ENCODE measurements around the gene CAPN13. TPM values are rescaled to one million over a fixed set of nuclear protein-coding genes. Genes with fewer than 3 reads are reported as not detected.

Gene CAPN13
- total RNA-seq, 1 experiment from 2014 or later = not detected

- Histone ChIP-seq H3K9me3 (ENCODE audit: control insufficient read depth, insufficient read depth, low read depth, low read length) (no peaks in the 10 kb centered on the region), H3K36me3 (ENCODE audit: control insufficient read depth, insufficient read depth, low read length) (no peaks in the 10 kb centered on the region), H3K27me3 (ENCODE audit: control insufficient read depth, insufficient read depth, low read length) (0 out of 2 replicates have a peak, but pooled peaks cover 2% of the 10 kb centered on the region), H3K4me1 (ENCODE audit: control insufficient read depth, insufficient read depth, low read length) (no peaks in the 10 kb centered on the region), H3K27ac (ENCODE audit: low read length) (no peak overlapping the region), H3K4me3 (ENCODE audit: low read depth in 2 of 2, low read length in 2 of 2) (no peak overlapping the region)
- POLR2A ChIA-PET = no interaction called here
- TF ChIP-seq SIN3A (IDR thresholded peaks at IDR 0.05; ENCODE audit: borderline replicate concordance, insufficient read depth, low read depth, low read length) (no peak), REST (IDR thresholded peaks at IDR 0.05; ENCODE audit: insufficient read depth in 1 of 2, low read depth in 2 of 2, low read length in 1 of 2) (no peak), POLR2AphosphoS5 (IDR thresholded peaks at IDR 0.05; ENCODE audit: low read depth, low read length) (no peak), TCF7L2 (IDR thresholded peaks at IDR 0.05; ENCODE audit: low read depth, low read length) (no peak)
- in situ Hi-C loops (cut with HindIII; ENCODE audit: low pct_unique_long_range_greater_than_20kb, low sequenced_read_pairs) (no loop called here), intact Hi-C loops (cut with micrococcal nuclease; ENCODE audit: unreplicated experiment) (no loop called here)
- CTCF ChIA-PET = no interaction called here
- BruUV-seq (replicated peaks) = no TSS peak
- DNase-seq (ENCODE audit: low read depth, low spot score) (no peak), ATAC-seq (no peak)
Measured at GRCh38 chr2:30780776-30781330, 26.4 kb downstream of the CAPN13 start.

- H3K27me3 ChIP-seq (ENCODE audit: control insufficient read depth, insufficient read depth, low read length) = peaks cover 11% of the 10 kb centered on the region
- TF ChIP-seq POLR2AphosphoS5 (IDR thresholded peaks at IDR 0.05; ENCODE audit: low read depth, low read length) (no peak), CTCF (IDR thresholded peaks at IDR 0.05) (no peak), SIN3A (IDR thresholded peaks at IDR 0.05; ENCODE audit: borderline replicate concordance, insufficient read depth, low read depth, low read length) (no peak), TCF7L2 (IDR thresholded peaks at IDR 0.05; ENCODE audit: low read depth, low read length) (no peak), REST (IDR thresholded peaks at IDR 0.05; ENCODE audit: insufficient read depth in 1 of 2, low read depth in 2 of 2, low read length in 1 of 2) (no peak)
- no peaks in the 10 kb centered on the region for H3K4me1 ChIP-seq (ENCODE audit: control insufficient read depth, insufficient read depth, low read length)
- in situ Hi-C loops (cut with HindIII; ENCODE audit: low pct_unique_long_range_greater_than_20kb, low sequenced_read_pairs) (no loop called here), intact Hi-C loops (cut with micrococcal nuclease; ENCODE audit: unreplicated experiment) (no loop called here)
- H3K4me3 ChIP-seq (ENCODE audit: low read depth in 2 of 2, low read length in 2 of 2) = no peak overlapping the region
- no peaks in the 10 kb centered on the region for H3K9me3 ChIP-seq (ENCODE audit: control insufficient read depth, insufficient read depth, low read depth, low read length)
- H3K27ac ChIP-seq (ENCODE audit: low read length) = no peak overlapping the region
- DNase-seq (ENCODE audit: low read depth, low spot score) (no peak), ATAC-seq (no peak)
- H3K36me3 ChIP-seq (ENCODE audit: control insufficient read depth, insufficient read depth, low read length) = no peaks in the 10 kb centered on the region
- no TSS peak for BruUV-seq (replicated peaks)
- POLR2A ChIA-PET = no interaction called here
- CTCF ChIA-PET = no interaction called here
Measured at GRCh38 chr2:30778611-30779010, 28.6 kb downstream of the CAPN13 start.
